GM18508 (cell line): Measurements from ENCODE around the gene CAPG.
"Not testable (repeated sequence)": the region's sequence is repeated elsewhere in the genome, so short reads cannot be mapped to it uniquely, and the experiment has no call there.

ENCODE experiments used
- ATAC-seq: cut with Tn5 transposase; IDR thresholded peaks from one replicate; pipeline ENCODE4 v1.9.1; 2021; ENCODE audit warnings: moderate number of reproducible peaks; ENCODE audit not compliant: insufficient read depth, unreplicated experiment

Gene CAPG

GRCh38 chr2:85439569-85439968, 29.4 kb upstream of the CAPG start:
- ATAC-seq: not testable (repeated sequence)

- no peak for ATAC-seq
Observed at GRCh38 chr2:85439025-85439472, 28.9 kb upstream of the CAPG start.

GRCh38 chr2:85438201-85439024, 28.2 kb upstream of the CAPG start:
- ATAC-seq: no peak

- ATAC-seq: peak; percentile 62
Observed at GRCh38 chr2:85437488-85438200, 27.5 kb upstream of the CAPG start.

DNA sequence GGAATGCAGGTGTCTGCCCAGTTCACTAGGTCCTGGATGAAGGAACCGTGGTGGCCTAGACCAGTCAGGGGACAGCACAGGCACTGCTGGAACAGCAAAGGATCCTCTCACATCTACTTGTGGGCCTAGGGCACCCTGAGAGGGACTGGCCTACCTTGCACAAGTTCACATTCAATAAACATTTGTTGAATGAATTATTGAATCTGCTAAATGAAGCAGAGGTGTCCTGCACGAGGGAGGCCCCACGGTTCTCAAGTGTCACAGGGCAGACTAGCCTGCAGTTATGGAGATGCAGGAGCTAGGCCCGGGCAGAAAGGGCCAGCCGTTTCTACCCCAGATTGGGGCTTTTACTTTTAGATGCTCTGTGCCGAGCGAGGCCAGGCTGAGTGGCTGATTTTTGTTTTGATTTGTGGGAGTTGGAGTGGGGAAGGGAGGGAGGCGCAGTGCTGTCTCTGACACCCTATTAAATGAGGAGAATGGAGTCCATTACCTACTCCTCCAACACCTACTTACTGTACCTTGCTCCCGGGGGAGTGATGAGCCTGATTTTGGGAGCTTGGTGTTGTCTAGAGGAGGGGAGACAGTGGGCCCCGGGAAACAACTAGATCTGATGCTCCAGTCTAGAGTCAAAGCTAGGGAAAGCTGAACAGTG, 26.8 kb upstream of the CAPG start:
- no peak for ATAC-seq

GRCh38 chr2:85435981-85436835, 26.0 kb upstream of the CAPG start:
- no peak for ATAC-seq

- ATAC-seq: no peak
Observed at GRCh38 chr2:85435220-85435958, 25.2 kb upstream of the CAPG start.

DNA sequence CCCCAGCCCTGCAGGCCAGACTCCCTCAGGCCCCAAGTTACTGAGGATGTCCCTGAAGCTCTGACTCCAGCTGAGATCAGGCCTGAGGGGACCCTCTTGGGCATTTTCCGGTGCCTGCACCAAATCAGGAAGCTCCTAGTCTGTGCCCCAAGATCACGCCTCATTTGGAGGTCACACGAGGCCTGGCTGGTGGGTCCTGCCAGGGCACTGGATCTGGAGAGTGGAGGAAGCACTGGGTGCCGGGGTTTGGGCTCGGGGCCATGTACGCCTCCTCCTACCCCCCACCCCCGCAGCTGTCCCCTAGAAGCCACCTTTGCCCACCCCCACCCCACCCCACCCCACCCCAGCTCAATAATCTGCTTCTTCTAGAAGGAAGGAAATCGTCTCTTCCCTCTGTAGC, 24.5 kb upstream of the CAPG start:
- ATAC-seq: no peak

- ATAC-seq: no peak
Observed at GRCh38 chr2:85433511-85434089, 23.4 kb upstream of the CAPG start.

GRCh38 chr2:85431570-85432205, 21.5 kb upstream of the CAPG start:
- ATAC-seq: no peak

DNA sequence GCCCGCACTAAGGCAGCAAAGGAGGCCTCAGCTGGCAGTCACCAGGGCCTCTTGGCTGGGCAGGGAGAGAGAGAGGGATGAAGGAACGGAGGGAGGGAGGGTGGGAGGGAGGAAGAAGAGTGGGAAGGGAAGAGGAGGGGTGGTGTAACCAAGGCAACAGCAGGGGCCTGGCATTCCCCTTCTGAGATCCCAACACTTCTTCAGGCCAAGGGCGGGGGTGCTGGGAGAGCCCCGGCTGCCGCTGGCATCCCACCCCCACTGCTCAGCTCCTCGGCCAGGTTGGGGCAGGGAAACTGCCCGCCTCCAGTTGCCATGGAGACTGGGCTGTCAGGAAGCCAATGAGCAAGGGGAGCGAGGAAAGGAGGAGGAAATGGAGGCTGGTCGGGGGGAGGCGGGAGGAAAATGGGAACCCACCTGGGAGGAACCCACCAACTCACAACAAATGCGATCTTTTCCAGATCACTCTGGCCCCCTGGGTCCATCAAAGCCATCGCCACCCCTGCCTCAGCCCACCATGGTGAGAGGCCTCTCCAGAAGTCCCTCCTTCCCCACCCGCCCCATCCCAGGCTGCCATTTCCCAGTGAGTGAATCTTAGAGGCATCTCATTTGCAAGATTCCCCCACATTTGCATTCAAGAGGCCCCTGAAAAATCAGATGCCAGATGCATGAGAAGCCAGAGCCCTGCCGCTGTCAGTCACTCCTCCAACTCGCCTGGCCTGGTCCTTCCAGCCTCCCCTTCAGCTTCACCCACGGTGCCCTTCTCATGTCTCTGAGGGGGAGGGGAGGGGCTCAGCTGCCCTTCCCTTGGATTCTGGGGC, 20.8 kb upstream of the CAPG start:
- no peak for ATAC-seq

GRCh38 chr2:85429924-85430289, 19.7 kb upstream of the CAPG start:
- no peak for ATAC-seq

DNA sequence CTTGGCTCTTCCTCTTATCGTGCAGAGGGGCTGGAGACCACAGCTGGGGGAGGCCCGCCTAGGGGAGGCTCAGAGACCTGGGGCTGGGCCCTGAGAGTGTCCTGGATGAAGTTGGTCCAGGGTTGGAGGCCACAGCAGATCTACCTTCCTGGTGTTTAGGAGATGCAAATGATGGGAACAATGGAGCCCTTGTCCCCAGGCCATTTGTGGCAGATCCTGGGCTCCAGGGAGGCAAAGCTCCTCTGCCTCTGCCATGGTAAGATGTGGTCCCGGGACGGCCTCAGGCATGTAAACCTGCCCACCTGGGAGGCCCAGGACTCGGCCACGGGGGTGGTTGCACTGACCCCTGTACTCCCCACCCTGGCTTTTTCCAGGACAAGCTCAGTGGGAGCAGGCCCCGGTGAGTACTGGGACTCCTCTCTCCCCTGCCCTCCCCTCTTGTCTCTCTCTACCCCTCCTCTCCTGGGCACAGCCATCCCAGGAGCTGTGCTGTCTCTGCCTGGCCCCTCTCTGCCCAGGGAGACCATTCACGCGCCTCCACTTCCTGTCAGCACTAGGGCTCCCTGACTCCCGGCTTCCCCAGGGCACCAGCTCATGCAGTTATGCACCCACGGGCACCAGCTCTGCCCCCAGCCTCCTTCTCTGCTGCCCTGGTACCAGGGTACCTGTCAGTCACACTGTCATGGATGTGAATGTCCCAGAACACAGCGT, 19.2 kb upstream of the CAPG start:
- ATAC-seq: no peak

DNA sequence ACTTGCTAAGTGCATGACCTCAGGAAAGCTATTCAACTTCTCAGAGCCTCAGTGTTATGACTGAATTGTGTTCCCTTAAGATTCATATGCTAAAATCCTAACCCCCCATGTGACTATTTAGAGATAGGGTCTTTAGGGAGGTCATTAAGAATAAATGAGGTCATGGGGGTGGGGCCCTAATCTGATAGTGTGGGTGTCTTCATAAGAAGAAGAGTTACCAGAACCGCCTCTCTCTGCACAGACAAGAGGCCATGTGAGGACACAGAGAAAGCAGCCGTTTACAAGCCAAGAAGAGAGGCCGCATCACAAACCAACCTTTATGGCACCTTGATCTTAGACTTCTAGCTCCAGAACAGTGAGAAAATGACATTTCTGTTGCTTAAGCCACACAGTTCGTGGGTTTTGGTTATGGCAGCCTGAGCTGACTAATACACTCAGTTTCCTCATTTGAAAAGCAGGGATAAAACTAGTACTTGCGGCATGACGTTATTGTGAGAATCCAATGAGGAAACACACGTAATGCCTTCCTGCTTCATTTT, 18.2 kb upstream of the CAPG start:
- ATAC-seq: no peak

GRCh38 chr2:85427300-85427835, 17.2 kb upstream of the CAPG start:
- ATAC-seq: no peak

DNA sequence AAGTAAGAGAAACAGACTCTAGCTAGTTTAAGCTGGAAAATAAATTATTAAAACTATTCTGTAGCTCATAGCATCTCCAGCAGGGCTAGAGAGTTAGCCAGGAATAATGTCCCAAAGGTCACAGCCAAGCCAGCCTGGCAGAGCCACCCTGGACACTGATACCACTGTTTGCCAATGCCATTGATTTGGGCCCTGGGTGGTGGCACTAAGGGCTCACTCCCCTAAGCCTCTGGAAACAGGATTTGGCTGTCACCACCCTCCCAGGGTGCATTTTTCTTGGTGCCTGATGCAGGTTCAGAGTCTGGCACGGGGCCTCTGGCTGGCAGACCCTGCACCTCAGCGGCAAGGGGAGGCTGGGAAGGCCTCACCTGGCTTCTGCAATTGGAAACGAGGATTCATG, 15.4 kb upstream of the CAPG start:
- ATAC-seq: no peak

- no peak for ATAC-seq
Observed at GRCh38 chr2:85423525-85423924, 13.4 kb upstream of the CAPG start.
